K562 (cell line): ENCODE results near the gene VTN. TPM values are rescaled to one million over a fixed set of nuclear protein-coding genes. Genes with fewer than 3 reads are reported as not detected.
A peak's percentile ranks its signal among the peaks of the same experiment; 100 is the strongest.

Source experiments
- ARID1B ChIP-seq: fragments of 450-650 bp; IDR thresholded peaks from 2 replicates; pipeline ENCODE4 v1.6.1; 2016; ENCODE audit warnings: antibody characterized with exemption, mild to moderate bottlenecking, inconsistent platforms
- BRF2 ChIP-seq: IDR thresholded peaks from 3 replicates; pipeline ENCODE4 v1.6.1; 2011; ENCODE audit warnings: borderline replicate concordance, mild to moderate bottlenecking; ENCODE audit not compliant: insufficient read length, insufficient read depth
- CEBPZ ChIP-seq: fragments of 150-350 bp; IDR thresholded peaks from 2 replicates; pipeline ENCODE4 v1.6.1; 2014; ENCODE audit warnings: low read depth, mild to moderate bottlenecking, low read length, borderline replicate concordance
- CHD1 ChIP-seq: fragments of 200-600 bp; sonication (generic); IDR thresholded peaks from one replicate; pipeline ENCODE4 v1.6.1; 2012; ENCODE audit warnings: mild to moderate bottlenecking, moderate library complexity, low read length, inconsistent platforms
- GABPA ChIP-seq: fragments of 200-800 bp; sonication (Bioruptor generic); conservative IDR thresholded peaks from 2 replicates; pipeline ENCODE4 v1.6.1; 2016; ENCODE audit warnings: low read depth, missing genetic modification characterization, missing compliant biosample characterization
- GTF2F1 ChIP-seq: IDR thresholded peaks from 2 replicates; pipeline ENCODE4 v1.6.1; 2011; ENCODE audit warnings: low read depth, low read length, improper control_type of control experiment
- OTX1 ChIP-seq: fragments of 450-650 bp; formaldehyde crosslinking; IDR thresholded peaks from 2 replicates; pipeline ENCODE4 v1.4.0; 2022; ENCODE audit warnings: mild to moderate bottlenecking
- RBFOX2 ChIP-seq: fragments of 200-400 bp; formaldehyde crosslinking; IDR thresholded peaks from 2 replicates; pipeline ENCODE4 v1.6.1; 2017; ENCODE audit warnings: low read depth, mild to moderate bottlenecking, low read length, moderate library complexity
- RCOR1 ChIP-seq, 2 experiments: IDR thresholded peaks; 2 replicates each; pipeline ENCODE4 v1.6.1; 2012; ENCODE audit warnings: low read depth in 2 of 2, low read length in 2 of 2, borderline replicate concordance in 1 of 2, improper control_type of control experiment in 1 of 2
- SAFB ChIP-seq: fragments of 200-400 bp; formaldehyde crosslinking; IDR thresholded peaks from 2 replicates; pipeline ENCODE4 v1.6.1; 2017; ENCODE audit warnings: low read depth, low read length, borderline replicate concordance
- SRF ChIP-seq, 2 experiments: fragments of 250-450, 450-650 bp in 1 of 2; sonication (Bioruptor Pico) in 1 of 2; sonication (generic) in 1 of 2; formaldehyde crosslinking; IDR thresholded peaks; 2 replicates each; pipeline versions ENCODE4 v1.5.0 to v1.5.1; 2020 to 2022; ENCODE audit warnings: mild to moderate bottlenecking in 1 of 2, missing genetic modification reagents in 1 of 2
- ZNF165 ChIP-seq: fragments of 250-450 bp; sonication (Bioruptor Pico); IDR thresholded peaks from 2 replicates; pipeline ENCODE4 v1.4.0; 2020; ENCODE audit warnings: borderline replicate concordance
- polyA plus RNA-seq, 8 experiments: library from polyadenylated mRNA; depleted of rRNA in 4 of 8; stranded (reverse) in 5 of 8; unstranded in 3 of 8; fragments of >200 nt; fragmentation: Nextera tagmentation in 2 of 8; fragmentation: Illumina TruSeq in 1 of 8; extraction: Ambion mirVana in 2 of 8; extraction: Trizol in 1 of 8; gene quantifications; 2 replicates each; pipeline versions ENCODE4 v1.2.1 to v1.2.3, GENCODE V29; 2011 to 2014; ENCODE audit warnings: inconsistent platforms in 1 of 8, missing spikeins in 1 of 8
- total RNA-seq, 7 experiments: library from RNA; depleted of rRNA in 6 of 7; stranded (reverse); fragments of >200 nt in 6 of 7; fragmentation: Illumina TruSeq in 2 of 7; extraction: Trizol in 2 of 7; gene quantifications; 2 replicates each; pipeline versions ENCODE4 v1.2.1 to v1.2.3, GENCODE V29; 2011 to 2021; ENCODE audit warnings: low replicate concordance in 1 of 7
- TF ChIP-seq, protein P1 (sequence below): sonication (generic); formaldehyde crosslinking; IDR thresholded peaks from 2 replicates; pipeline ENCODE4 v1.9.0; 2022; ENCODE audit warnings: mild to moderate bottlenecking, missing genetic modification reagents
- TF ChIP-seq, protein P2 (sequence below), 2 experiments: fragments of 250-450 bp in 1 of 2; fragments of 450-650 bp in 1 of 2; sonication (Bioruptor Pico) in 1 of 2; IDR thresholded peaks; 2 replicates each; pipeline versions ENCODE4 v1.6.1 to v1.8.0; 2016 to 2021; ENCODE audit warnings: mild to moderate bottlenecking in 2 of 2, moderate library complexity in 2 of 2, missing compliant biosample characterization in 1 of 2, missing genetic modification characterization in 1 of 2
- TF ChIP-seq, protein P3 (sequence below): fragments of 200-800 bp; sonication (Bioruptor generic); IDR thresholded peaks from 2 replicates; pipeline ENCODE4 v1.6.1; 2017; ENCODE audit warnings: missing genetic modification characterization, missing compliant biosample characterization
- TF ChIP-seq, protein P4 (sequence below), 3 experiments: fragments of 200-800 bp in 1 of 3; sonication (Bioruptor generic) in 1 of 3; sonication (generic) in 1 of 3; formaldehyde crosslinking in 1 of 3; IDR thresholded peaks; 2 replicates each; pipeline versions ENCODE4 v1.6.1 to v1.8.0; 2016 to 2022; ENCODE audit warnings: mild to moderate bottlenecking in 2 of 3, missing compliant biosample characterization in 2 of 3, missing genetic modification characterization in 2 of 3, missing genetic modification reagents in 1 of 3

Gene VTN
- total and polyA plus RNA-seq, 9 of the 15 experiments (the other 6 are each of a cell fraction or from before 2014, with no cell fraction given) = 0.13 to 1.0 (median 0.29) TPM; not detected in 1

GRCh38 chr17:28357061-28357900, 12.8 kb downstream of the VTN start, which contains the start of gene POLDIP2 (continued):
- TF ChIP-seq, protein P1, sequence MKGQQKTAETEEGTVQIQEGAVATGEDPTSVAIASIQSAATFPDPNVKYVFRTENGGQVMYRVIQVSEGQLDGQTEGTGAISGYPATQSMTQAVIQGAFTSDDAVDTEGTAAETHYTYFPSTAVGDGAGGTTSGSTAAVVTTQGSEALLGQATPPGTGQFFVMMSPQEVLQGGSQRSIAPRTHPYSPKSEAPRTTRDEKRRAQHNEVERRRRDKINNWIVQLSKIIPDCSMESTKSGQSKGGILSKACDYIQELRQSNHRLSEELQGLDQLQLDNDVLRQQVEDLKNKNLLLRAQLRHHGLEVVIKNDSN = peak; percentile 94
- TF ChIP-seq SRF (CRISPR knock-in tag; IDR thresholded peaks at IDR 0.05) (no peak), RBFOX2 (peak; percentile 97), ZNF165 (CRISPR knock-in tag) (no peak), RCOR1 (IDR thresholded peaks at IDR 0.05; ENCODE audit: borderline replicate concordance in 1 of 2, low read depth in 2 of 2, low read length in 2 of 2) (peak in 1 of 2 experiments; percentile 25; a peak in 1 of 4 replicates), OTX1 (CRISPR knock-in tag) (no peak), CEBPZ (no peak), BRF2 (no peak), SAFB (no peak), CHD1 (peak; percentile 33), GABPA (tag) (peak; percentile 100), GTF2F1 (no peak), ARID1B (no peak)
- TF ChIP-seq, protein P2, sequence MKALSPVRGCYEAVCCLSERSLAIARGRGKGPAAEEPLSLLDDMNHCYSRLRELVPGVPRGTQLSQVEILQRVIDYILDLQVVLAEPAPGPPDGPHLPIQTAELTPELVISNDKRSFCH (CRISPR knock-in tag; IDR thresholded peaks at IDR 0.05) = no peak
- TF ChIP-seq, protein P2 (tag; IDR thresholded peaks at IDR 0.05) = 0 out of 2 replicates have a peak, but pooled peaks have one; percentile 20
- TF ChIP-seq, protein P3, sequence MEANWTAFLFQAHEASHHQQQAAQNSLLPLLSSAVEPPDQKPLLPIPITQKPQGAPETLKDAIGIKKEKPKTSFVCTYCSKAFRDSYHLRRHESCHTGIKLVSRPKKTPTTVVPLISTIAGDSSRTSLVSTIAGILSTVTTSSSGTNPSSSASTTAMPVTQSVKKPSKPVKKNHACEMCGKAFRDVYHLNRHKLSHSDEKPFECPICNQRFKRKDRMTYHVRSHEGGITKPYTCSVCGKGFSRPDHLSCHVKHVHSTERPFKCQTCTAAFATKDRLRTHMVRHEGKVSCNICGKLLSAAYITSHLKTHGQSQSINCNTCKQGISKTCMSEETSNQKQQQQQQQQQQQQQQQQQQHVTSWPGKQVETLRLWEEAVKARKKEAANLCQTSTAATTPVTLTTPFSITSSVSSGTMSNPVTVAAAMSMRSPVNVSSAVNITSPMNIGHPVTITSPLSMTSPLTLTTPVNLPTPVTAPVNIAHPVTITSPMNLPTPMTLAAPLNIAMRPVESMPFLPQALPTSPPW (CRISPR knock-in tag) = peak; percentile 40; the same call in 1 of the 2 replicates
- TF ChIP-seq, protein P4, sequence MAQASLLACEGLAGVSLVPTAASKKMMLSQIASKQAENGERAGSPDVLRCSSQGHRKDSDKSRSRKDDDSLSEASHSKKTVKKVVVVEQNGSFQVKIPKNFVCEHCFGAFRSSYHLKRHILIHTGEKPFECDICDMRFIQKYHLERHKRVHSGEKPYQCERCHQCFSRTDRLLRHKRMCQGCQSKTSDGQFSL (CRISPR knock-in tag; IDR thresholded peaks at IDR 0.05) = no peak
- TF ChIP-seq, protein P4 (tag; IDR thresholded peaks at IDR 0.05) = no peak
